Endothelial cell (in vitro differentiated cells): ENCODE data around the gene SLC45A1. TPM values are rescaled to one million over a fixed set of nuclear protein-coding genes. Genes with fewer than 3 reads are reported as not detected.

Experiments used
- DNase-seq: peaks from one replicate; pipeline ENCODE4 v3.0.0; 2021; ENCODE audit warnings: low spot score
- H3K27ac Mint-ChIP-seq: one replicate; pipeline ENCODE4 v1.8.0; 2021; ENCODE audit warnings: mixed read lengths, inconsistent platforms; ENCODE audit not compliant: unreplicated experiment
- H3K27me3 Mint-ChIP-seq: one replicate; pipeline ENCODE4 v1.8.0; 2021; ENCODE audit warnings: mild to moderate bottlenecking, moderate library complexity, mixed read lengths, inconsistent platforms; ENCODE audit not compliant: unreplicated experiment
- H3K36me3 Mint-ChIP-seq: one replicate; pipeline ENCODE4 v1.8.0; 2021; ENCODE audit warnings: mild to moderate bottlenecking, low read depth, mixed read lengths, inconsistent platforms; ENCODE audit not compliant: unreplicated experiment
- H3K4me1 Mint-ChIP-seq: one replicate; pipeline ENCODE4 v1.8.0; 2021; ENCODE audit warnings: mild to moderate bottlenecking, mixed read lengths, inconsistent platforms; ENCODE audit not compliant: unreplicated experiment
- H3K4me3 Mint-ChIP-seq: one replicate; pipeline ENCODE4 v1.8.0; 2021; ENCODE audit warnings: mild to moderate bottlenecking, mixed read lengths, inconsistent platforms; ENCODE audit not compliant: unreplicated experiment
- H3K9me3 Mint-ChIP-seq: one replicate; pipeline ENCODE4 v1.8.0; 2021; ENCODE audit warnings: mixed read lengths, inconsistent platforms; ENCODE audit not compliant: unreplicated experiment
- total RNA-seq: library from RNA; stranded (reverse); fragmentation: NEBNext Ultra II Directional; extraction: Animal tissue kit (Norgen Biotek cat#: 25700); gene quantifications from one replicate; pipeline ENCODE4 v1.2.1, GENCODE V29; 2021; ENCODE audit not compliant: unreplicated experiment
- TF ChIP-seq, protein P1 (sequence below): fragments of 200-600 bp; sonication (generic); IDR thresholded peaks from one replicate; pipeline ENCODE4 v1.5.0; 2021; ENCODE audit warnings: antibody characterized with exemption; ENCODE audit not compliant: unreplicated experiment

SLC45A1 gene
- total RNA-seq, 1 donor from 2014 or later: 0.62 TPM

DNA sequence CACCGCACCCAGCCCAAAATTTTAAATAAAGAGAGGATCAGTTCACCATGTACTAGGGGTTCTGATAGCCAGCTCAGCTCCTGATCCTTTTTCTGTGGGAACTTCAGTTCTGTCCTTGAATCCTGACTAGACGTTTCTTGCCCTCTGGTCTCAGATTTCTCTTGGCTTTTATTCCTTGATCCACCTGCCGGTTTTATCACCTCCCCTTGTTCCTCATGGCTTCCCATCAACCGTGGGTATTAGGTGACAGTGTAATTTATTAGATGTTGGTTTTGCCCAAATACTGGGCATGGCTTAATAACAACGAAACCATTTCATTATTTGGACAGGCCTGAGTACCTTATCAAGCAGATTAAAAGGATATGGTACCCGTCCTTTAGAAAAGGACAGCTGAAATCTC lies 22.5 kb downstream of the SLC45A1 start:
- H3K4me1 Mint-ChIP-seq: no peaks in the 10 kb centered on the region
- DNase-seq: no peak
- peaks cover 5% of the 10 kb centered on the region for H3K27me3 Mint-ChIP-seq
- H3K9me3 Mint-ChIP-seq: no peaks in the 10 kb centered on the region
- TF ChIP-seq, protein P1, sequence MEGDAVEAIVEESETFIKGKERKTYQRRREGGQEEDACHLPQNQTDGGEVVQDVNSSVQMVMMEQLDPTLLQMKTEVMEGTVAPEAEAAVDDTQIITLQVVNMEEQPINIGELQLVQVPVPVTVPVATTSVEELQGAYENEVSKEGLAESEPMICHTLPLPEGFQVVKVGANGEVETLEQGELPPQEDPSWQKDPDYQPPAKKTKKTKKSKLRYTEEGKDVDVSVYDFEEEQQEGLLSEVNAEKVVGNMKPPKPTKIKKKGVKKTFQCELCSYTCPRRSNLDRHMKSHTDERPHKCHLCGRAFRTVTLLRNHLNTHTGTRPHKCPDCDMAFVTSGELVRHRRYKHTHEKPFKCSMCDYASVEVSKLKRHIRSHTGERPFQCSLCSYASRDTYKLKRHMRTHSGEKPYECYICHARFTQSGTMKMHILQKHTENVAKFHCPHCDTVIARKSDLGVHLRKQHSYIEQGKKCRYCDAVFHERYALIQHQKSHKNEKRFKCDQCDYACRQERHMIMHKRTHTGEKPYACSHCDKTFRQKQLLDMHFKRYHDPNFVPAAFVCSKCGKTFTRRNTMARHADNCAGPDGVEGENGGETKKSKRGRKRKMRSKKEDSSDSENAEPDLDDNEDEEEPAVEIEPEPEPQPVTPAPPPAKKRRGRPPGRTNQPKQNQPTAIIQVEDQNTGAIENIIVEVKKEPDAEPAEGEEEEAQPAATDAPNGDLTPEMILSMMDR: no peak
- H3K36me3 Mint-ChIP-seq: peaks cover 11% of the 10 kb centered on the region
- H3K4me3 Mint-ChIP-seq: no peak overlapping the region
- no peak overlapping the region for H3K27ac Mint-ChIP-seq

DNA sequence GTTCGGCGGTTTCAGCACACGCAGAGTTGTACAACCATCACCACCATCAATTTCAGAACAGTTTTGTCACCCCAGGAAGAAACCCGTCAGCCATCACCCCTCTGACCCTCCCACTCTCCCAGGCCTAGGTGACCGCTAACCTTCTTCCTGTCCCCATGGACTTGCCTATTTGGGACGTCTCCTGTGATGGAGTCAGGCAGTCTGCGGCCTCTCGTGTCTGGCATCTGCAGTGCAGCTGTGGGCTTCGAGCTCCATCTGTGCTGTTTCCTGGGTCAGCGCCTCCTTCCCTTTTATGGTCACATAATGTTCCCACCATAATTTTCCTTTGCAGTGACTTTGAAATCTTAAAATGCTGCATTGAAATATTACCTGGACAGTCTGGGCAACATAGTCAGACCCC lies 24.4 kb downstream of the SLC45A1 start:
- Mint-ChIP-seq H3K36me3 (peaks cover 7% of the 10 kb centered on the region), H3K4me3 (no peak overlapping the region), H3K9me3 (no peaks in the 10 kb centered on the region), H3K27ac (no peak overlapping the region), H3K27me3 (peaks cover 6% of the 10 kb centered on the region), H3K4me1 (no peaks in the 10 kb centered on the region)
- TF ChIP-seq, protein P1: no peak
- no peak for DNase-seq

DNA sequence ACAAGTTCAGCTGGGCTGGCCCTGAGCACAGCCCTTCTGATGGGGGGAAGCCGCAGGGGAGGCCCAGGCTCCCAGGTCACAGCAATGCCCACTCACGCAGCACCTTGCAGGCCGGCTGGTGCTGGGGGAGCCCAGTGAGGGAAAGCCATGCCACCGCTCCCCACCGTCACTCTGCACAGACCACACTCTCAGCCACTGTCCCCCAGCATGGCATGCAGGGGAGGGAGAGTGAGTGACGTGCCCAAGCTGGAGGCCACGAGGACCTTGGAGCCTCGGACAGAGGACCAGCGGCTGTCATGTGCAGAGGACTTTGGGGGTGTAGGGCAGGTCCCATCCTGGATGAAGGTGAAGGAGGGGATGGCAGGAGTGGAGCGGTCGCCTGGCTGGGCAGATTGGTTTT lies 25.1 kb downstream of the SLC45A1 start:
- no peak for DNase-seq
- TF ChIP-seq, protein P1: no peak
- no peaks in the 10 kb centered on the region for H3K4me1 Mint-ChIP-seq
- H3K4me3 Mint-ChIP-seq: no peak overlapping the region
- no peaks in the 10 kb centered on the region for H3K9me3 Mint-ChIP-seq
- no peak overlapping the region for H3K27ac Mint-ChIP-seq
- H3K36me3 Mint-ChIP-seq: peaks cover 7% of the 10 kb centered on the region
- peaks cover 12% of the 10 kb centered on the region for H3K27me3 Mint-ChIP-seq

DNA sequence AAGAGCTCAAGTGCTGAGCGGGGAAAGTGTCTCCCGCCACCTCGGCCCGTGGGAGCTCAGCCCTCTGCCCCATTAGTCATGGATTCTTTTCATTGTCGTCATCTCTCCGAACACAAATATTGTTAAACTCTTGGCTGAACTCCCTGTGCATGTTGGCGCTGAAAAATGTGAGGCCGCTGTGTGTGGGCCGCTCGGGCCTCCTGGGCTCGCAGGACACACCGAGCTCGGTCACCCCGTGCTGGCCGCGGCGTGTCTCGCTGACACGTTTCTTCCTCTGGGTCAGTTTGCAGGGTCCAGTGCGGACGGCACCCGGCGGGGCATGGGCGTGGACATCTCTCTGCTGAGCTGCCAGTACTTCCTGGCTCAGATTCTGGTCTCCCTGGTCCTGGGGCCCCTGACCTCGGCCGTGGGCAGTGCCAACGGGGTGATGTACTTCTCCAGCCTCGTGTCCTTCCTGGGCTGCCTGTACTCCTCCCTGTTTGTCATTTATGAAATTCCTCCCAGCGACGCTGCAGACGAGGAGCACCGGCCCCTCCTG lies 25.6 kb downstream of the SLC45A1 start:
- TF ChIP-seq, protein P1: no peak
- no peak for DNase-seq
- peaks cover 7% of the 10 kb centered on the region for H3K36me3 Mint-ChIP-seq
- no peaks in the 10 kb centered on the region for H3K9me3 Mint-ChIP-seq
- H3K4me1 Mint-ChIP-seq: no peaks in the 10 kb centered on the region
- peaks cover 12% of the 10 kb centered on the region for H3K27me3 Mint-ChIP-seq
- no peak overlapping the region for H3K4me3 Mint-ChIP-seq
- H3K27ac Mint-ChIP-seq: no peak overlapping the region

DNA sequence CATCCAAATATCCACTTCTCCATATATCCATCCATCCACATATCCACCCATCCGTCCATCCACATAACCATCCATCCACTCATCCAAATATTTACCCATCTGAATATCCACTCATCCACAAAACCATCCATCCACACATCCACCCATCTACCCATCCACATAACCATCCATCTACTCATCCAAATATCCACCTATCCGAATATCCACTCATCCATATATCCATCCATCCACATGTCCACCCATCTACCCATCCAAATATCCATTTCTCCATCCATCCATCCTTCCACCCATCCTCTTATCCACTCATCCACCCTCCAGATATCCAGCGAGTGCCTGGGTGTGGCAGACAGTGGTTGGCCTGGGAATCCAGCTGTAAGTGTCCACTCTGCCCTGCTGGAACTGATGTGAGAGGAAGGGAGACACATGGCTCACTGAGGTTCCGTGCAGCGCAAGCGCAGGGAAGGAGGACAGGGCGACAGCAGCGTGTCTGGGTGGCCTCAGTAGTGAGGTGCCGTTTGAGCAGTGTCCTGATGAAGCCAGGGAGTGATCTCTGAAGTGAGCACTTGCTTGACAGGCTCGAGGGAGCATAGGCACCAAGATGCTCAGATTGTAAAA lies 27.1 kb downstream of the SLC45A1 start:
- no peak for DNase-seq
- H3K36me3 Mint-ChIP-seq: peaks cover 10% of the 10 kb centered on the region
- no peaks in the 10 kb centered on the region for H3K9me3 Mint-ChIP-seq
- peaks cover 20% of the 10 kb centered on the region for H3K27me3 Mint-ChIP-seq
- H3K4me3 Mint-ChIP-seq: peak overlapping the region; percentile 29
- TF ChIP-seq, protein P1: no peak
- no peak overlapping the region for H3K27ac Mint-ChIP-seq
- H3K4me1 Mint-ChIP-seq: no peaks in the 10 kb centered on the region
